ENCODE results near the gene PTOV1. TPM values are rescaled to one million over a fixed set of nuclear protein-coding genes. Genes with fewer than 3 reads are reported as not detected.
A peak's percentile ranks its signal among the peaks of the same experiment; 100 is the strongest.

The PTOV1 gene
- total RNA-seq, result 10 to 100 TPM; 78.2 to 79.4 TPM

- DNase-seq, result peak; percentile 92
- Mint-ChIP-seq H3K9me3 (ENCODE audit: low read depth) (peaks cover 2% of the 10 kb centered on the region), H3K27me3 (peaks cover 21% of the 10 kb centered on the region), H3K36me3 (peaks cover 1% of the 10 kb centered on the region), H3K4me1 (peaks cover 42% of the 10 kb centered on the region), H3K27ac (peak within 1 kb of the TSS; percentile 96), H3K4me3 (peak within 1 kb of the TSS; percentile 85)
- peak; percentile 89 for ATAC-seq
- CTCF ChIA-PET, result interaction anchor here (0.9 to 3.4 kb wide), 7 partner anchors 10 to 285 kb away, joined by 3 to 14 read pairs (median 4); partner anchors contain the start of gene FUZ
Measured at GRCh38 chr19:49850487-49851342, at the start of gene PTOV1. Gene PTOV1, plus strand, starts transcription at chr19:49851159.

- DNase-seq (no peak), ATAC-seq (no peak)
- Mint-ChIP-seq H3K9me3 (ENCODE audit: low read depth) (no peaks in the 10 kb centered on the region), H3K36me3 (peaks cover 27% of the 10 kb centered on the region), H3K4me1 (peaks cover 3% of the 10 kb centered on the region), H3K27ac (no peak overlapping the region), H3K4me3 (no peak overlapping the region), H3K27me3 (no peaks in the 10 kb centered on the region)
- CTCF ChIA-PET, result no interaction called here
Measured at GRCh38 chr19:49801401-49801888, 49.5 kb upstream of the PTOV1 start.

- H3K4me3 Mint-ChIP-seq, result no peak overlapping the region
- no peaks in the 10 kb centered on the region for H3K9me3 Mint-ChIP-seq (ENCODE audit: low read depth)
- CTCF ChIA-PET, result no interaction called here
- DNase-seq, result no peak
- peaks cover 25% of the 10 kb centered on the region for H3K36me3 Mint-ChIP-seq
- H3K27ac Mint-ChIP-seq, result no peak overlapping the region
- peaks cover 7% of the 10 kb centered on the region for H3K4me1 Mint-ChIP-seq
- no peaks in the 10 kb centered on the region for H3K27me3 Mint-ChIP-seq
- ATAC-seq, result no peak
Measured at GRCh38 chr19:49801966-49802661, 48.8 kb upstream of the PTOV1 start.

DNA sequence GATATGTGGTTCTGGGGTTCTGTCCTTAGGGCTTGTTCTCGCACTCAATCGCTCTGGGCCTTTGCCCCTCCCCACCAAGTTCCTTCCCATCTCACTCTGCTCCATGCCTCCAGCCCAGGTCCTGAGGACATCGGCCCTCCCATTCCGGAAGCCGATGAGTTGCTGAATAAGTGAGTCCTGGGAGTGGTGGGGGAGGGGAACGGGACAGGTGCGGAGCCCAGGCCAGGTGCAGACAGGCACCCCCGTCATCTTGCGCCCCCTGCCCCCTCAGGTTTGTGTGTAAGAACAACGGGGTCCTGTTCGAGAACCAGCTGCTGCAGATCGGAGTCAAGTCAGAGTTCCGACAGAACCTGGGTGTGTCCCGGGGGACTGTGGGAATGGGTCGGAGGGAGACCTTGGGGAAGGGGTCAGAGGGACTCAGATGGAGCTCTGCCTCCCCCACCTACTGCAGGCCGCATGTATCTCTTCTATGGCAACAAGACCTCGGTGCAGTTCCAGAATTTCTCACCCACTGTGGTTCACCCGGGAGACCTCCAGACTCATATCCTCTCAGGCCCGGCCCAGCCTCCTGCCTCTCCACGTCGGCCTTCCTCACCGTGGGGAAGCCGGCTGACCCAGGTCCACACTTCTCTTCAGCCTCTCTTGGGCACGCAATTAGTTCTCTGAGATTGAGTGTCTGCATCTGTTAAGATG is 48.0 kb upstream of the PTOV1 start:
- Mint-ChIP-seq H3K27me3 (no peaks in the 10 kb centered on the region), H3K27ac (no peak overlapping the region), H3K4me3 (no peak overlapping the region), H3K9me3 (ENCODE audit: low read depth) (no peaks in the 10 kb centered on the region), H3K36me3 (peaks cover 25% of the 10 kb centered on the region), H3K4me1 (peaks cover 15% of the 10 kb centered on the region)
- CTCF ChIA-PET, result no interaction called here
- DNase-seq (no peak), ATAC-seq (no peak)

DNA sequence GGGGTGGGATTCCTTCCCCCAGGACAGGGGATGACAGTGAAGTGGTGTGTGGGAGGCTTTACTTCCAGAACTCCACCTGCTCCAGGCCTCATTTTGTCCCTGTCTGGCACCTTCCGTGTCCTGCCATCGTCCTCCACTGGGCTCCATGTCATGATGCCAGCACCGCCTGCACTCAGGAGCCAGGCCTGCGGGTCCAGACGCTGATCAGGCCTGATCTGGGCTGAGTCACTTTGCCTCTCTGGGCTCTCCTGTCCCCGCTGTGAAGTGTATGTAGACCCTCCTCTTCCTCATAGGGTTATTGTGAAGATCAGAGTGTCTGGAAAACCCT is 47.5 kb upstream of the PTOV1 start:
- peaks cover 25% of the 10 kb centered on the region for H3K36me3 Mint-ChIP-seq
- CTCF ChIA-PET, result no interaction called here
- no peaks in the 10 kb centered on the region for H3K27me3 Mint-ChIP-seq
- DNase-seq, result no peak
- no peaks in the 10 kb centered on the region for H3K9me3 Mint-ChIP-seq (ENCODE audit: low read depth)
- ATAC-seq, result no peak
- peaks cover 19% of the 10 kb centered on the region for H3K4me1 Mint-ChIP-seq
- H3K27ac Mint-ChIP-seq, result no peak overlapping the region
- H3K4me3 Mint-ChIP-seq, result no peak overlapping the region

DNA sequence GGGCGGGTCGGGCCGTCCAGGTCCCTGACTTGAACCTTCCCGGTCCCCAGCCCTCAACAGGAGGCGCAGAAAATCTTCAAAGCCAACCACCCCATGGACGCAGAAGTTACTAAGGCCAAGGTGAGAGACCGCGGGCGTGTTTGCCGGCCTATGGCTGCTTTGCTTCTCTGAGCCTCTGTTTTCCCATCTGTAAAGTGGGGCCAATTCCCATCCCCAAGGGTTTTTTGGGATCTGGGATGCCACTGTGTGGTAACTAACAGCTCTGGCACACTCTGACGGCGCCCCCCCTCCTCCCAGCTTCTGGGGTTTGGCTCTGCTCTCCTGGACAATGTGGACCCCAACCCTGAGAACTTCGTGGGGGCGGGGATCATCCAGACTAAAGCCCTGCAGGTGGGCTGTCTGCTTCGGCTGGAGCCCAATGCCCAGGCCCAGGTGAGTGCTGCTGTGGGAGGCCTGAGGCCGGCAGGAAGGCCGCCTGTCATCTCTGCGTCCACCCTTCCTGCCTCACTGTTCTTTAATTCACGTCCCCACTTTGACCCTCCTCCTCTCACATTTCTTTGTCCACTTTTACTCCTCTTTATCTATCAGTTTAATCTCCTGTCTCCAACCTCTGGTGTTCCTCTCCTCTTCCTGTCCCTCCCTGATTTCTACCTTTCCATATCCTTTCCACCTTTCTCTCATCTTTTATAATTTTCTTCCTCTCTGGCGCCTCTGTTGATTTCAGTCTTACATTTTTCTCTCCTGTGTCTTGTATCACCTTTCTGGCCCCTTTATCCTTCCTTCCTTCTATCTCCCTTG is 44.9 kb upstream of the PTOV1 start:
- CTCF ChIA-PET, result interaction anchor here (0.8 to 1.9 kb wide), 2 partner anchors 27 to 89 kb away, joined by 3 to 5 read pairs; no protein-coding TSS in a partner anchor
- ATAC-seq, result no peak
- Mint-ChIP-seq H3K4me3 (no peak overlapping the region), H3K27ac (peak overlapping the region; percentile 50), H3K9me3 (ENCODE audit: low read depth) (no peaks in the 10 kb centered on the region), H3K27me3 (no peaks in the 10 kb centered on the region), H3K36me3 (peaks cover 18% of the 10 kb centered on the region), H3K4me1 (peaks cover 32% of the 10 kb centered on the region)
- DNase-seq, result no peak

GRCh38 chr19:49806620-49806959 is 44.4 kb upstream of the PTOV1 start:
- CTCF ChIA-PET, result no interaction called here
- no peak overlapping the region for H3K4me3 Mint-ChIP-seq
- no peaks in the 10 kb centered on the region for H3K9me3 Mint-ChIP-seq (ENCODE audit: low read depth)
- peak overlapping the region; percentile 50 for H3K27ac Mint-ChIP-seq
- H3K27me3 Mint-ChIP-seq, result no peaks in the 10 kb centered on the region
- ATAC-seq (no peak), DNase-seq (no peak)
- peaks cover 32% of the 10 kb centered on the region for H3K4me1 Mint-ChIP-seq
- H3K36me3 Mint-ChIP-seq, result peaks cover 18% of the 10 kb centered on the region

DNA sequence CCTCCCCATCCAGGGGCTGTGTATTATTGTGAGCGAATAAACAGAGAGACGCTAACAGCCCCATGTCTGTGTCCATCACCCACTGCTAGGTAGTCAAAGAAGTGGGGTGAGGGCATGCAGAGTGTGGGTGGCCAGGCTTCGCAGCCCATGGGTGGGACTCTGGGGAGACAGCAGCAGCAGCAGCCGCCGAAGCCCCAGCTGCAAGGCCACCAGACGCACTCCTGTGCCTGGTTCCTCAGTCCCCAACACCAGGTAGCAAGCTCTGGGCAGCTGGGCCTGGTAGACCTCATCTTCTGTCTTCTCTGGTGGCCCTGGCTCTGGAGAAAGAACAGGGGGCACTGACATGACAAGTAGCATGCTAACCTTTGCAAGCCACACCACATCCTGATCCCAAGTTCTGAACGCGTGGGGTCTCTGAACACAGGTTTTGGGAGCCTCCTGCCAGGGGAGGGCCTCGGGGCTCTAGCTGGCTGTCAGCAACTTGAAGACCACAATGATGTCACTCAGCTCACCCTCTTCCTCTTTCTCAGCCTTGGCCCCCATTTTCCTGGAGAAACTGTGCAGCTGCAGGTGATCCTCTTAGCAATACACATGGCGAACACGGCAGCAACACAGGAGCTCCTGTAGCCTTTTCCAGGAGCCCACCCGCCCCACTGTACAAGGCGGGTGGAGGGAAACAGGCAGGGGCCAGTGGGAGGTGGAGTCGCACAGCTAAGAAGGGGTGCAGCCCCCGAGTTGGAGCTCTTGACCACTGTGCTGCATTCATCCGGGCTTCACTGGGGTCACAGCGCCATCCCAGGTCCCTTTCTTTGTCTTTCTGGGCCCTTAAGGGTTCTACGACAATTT is 43.7 kb upstream of the PTOV1 start:
- no peak for DNase-seq
- Mint-ChIP-seq H3K9me3 (ENCODE audit: low read depth) (no peaks in the 10 kb centered on the region), H3K36me3 (peaks cover 18% of the 10 kb centered on the region), H3K27me3 (no peaks in the 10 kb centered on the region), H3K27ac (peak overlapping the region; percentile 90), H3K4me3 (no peak overlapping the region), H3K4me1 (peaks cover 36% of the 10 kb centered on the region)
- CTCF ChIA-PET, result interaction anchor here (1.0 kb wide), 1 partner anchor 90 kb away, joined by 5 read pairs; no protein-coding TSS in a partner anchor
- ATAC-seq, result peak; percentile 20

DNA sequence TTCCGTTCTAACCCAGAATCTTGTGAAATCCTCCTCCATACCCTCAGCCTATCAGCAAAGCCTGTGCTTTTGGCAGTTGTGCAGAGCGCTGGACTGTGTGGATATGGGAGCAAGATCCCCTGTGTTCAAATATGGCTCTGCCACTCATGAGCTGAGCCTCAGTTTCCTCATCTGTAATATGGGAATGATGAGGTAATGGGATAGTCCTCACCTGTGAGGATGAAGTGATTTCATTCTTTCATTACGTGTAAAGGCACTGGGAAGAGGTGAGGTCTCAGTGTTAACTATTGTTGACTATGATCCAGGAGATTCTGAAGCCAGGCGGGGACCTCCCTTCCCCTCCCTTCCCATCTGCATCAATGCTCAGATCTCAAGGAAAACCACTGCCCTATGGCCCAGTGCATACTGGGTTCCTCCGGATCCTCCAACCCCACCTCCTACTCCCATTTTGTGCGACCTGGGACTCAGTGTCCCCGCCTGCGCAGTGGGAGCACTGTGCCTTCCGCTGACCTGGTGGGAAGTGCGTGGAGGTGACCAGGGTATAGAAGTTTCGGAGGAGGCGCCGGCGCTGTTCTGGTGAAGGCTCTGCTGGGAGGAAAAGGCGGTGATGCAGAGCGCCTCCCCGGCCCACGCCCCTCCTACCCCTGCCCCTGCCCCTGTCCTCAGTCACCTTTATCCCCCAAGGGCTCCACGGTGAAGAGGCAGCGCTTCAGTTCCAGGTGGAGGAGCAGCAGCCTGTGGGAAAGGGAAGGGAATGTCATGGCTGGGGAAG is 42.9 kb upstream of the PTOV1 start:
- DNase-seq (no peak), ATAC-seq (no peak)
- H3K4me3 Mint-ChIP-seq, result no peak overlapping the region
- CTCF ChIA-PET, result interaction anchor here (1.0 kb wide), 1 partner anchor 90 kb away, joined by 5 read pairs; no protein-coding TSS in a partner anchor
- peaks cover 39% of the 10 kb centered on the region for H3K4me1 Mint-ChIP-seq
- H3K27me3 Mint-ChIP-seq, result no peaks in the 10 kb centered on the region
- H3K36me3 Mint-ChIP-seq, result peaks cover 13% of the 10 kb centered on the region
- peak overlapping the region; percentile 90 for H3K27ac Mint-ChIP-seq
- H3K9me3 Mint-ChIP-seq (ENCODE audit: low read depth), result no peaks in the 10 kb centered on the region

- Mint-ChIP-seq H3K36me3 (peaks cover 7% of the 10 kb centered on the region), H3K9me3 (ENCODE audit: low read depth) (no peaks in the 10 kb centered on the region), H3K4me1 (peaks cover 42% of the 10 kb centered on the region), H3K4me3 (peak overlapping the region; percentile 76), H3K27ac (peak overlapping the region; percentile 78), H3K27me3 (no peaks in the 10 kb centered on the region)
- peak; percentile 24 for ATAC-seq
- CTCF ChIA-PET, result no interaction called here
- peak; percentile 85 for DNase-seq
Measured at GRCh38 chr19:49808711-49809159, 42.2 kb upstream of the PTOV1 start.

- no peaks in the 10 kb centered on the region for H3K27me3 Mint-ChIP-seq
- CTCF ChIA-PET, result interaction anchor here (0.6 to 0.7 kb wide), 2 partner anchors 10 to 115 kb away, joined by 3 to 4 read pairs; no protein-coding TSS in a partner anchor
- peak overlapping the region; percentile 78 for H3K27ac Mint-ChIP-seq
- peak; percentile 20 for ATAC-seq
- H3K4me1 Mint-ChIP-seq, result peaks cover 47% of the 10 kb centered on the region
- H3K36me3 Mint-ChIP-seq, result peaks cover 7% of the 10 kb centered on the region
- peak overlapping the region; percentile 76 for H3K4me3 Mint-ChIP-seq
- peak; percentile 59 for DNase-seq
- no peaks in the 10 kb centered on the region for H3K9me3 Mint-ChIP-seq (ENCODE audit: low read depth)
Measured at GRCh38 chr19:49809160-49809940, 41.6 kb upstream of the PTOV1 start.

Data from activated CD8-positive, alpha-beta memory T cell treated with anti-CD3 and anti-CD28 coated beads, Interleukin-2, amount 10 ng/mL, durations not matched to agents 7 days and 5 days (primary cell).